ENCODE data around the gene HRC.

Gene HRC

GRCh38 chr19:49120868-49121267 is 34.3 kb downstream of the HRC start:
- TF ChIP-seq CTCF (IDR thresholded peaks at IDR 0.05): no peak

GRCh38 chr19:49120325-49120683 is 34.9 kb downstream of the HRC start:
- Histone ChIP-seq H3K9me3 (no peaks in the 10 kb centered on the region), H3K27me3 (peaks cover 71% of the 10 kb centered on the region), H3K27ac (no peak overlapping the region), H3K4me3 (ENCODE audit: low read depth in 1 of 2, low read length in 1 of 2) (peak overlapping the region in 1 of 2 experiments; percentile 77), H3K36me3 (no peaks in the 10 kb centered on the region), H3K4me1 (ENCODE audit: control insufficient read depth in 1 of 2, insufficient read depth in 1 of 2, low read depth in 1 of 2, low read length in 1 of 2) (peaks cover 22 to 33% of the 10 kb centered on the region in 2 experiments)
- no peak for TF ChIP-seq CTCF (IDR thresholded peaks at IDR 0.05)

More at GRCh38 chr19:49120868-49121267, 34.3 kb downstream of the HRC start:
- no peak overlapping the region for H3K4me3 ChIP-seq (ENCODE audit: low read depth in 1 of 2, low read length in 1 of 2)
- H3K27ac ChIP-seq: no peak overlapping the region
- peaks cover 22 to 33% of the 10 kb centered on the region in 2 experiments for H3K4me1 ChIP-seq (ENCODE audit: control insufficient read depth in 1 of 2, insufficient read depth in 1 of 2, low read depth in 1 of 2, low read length in 1 of 2)
- H3K27me3 ChIP-seq: peaks cover 75% of the 10 kb centered on the region
- H3K36me3 ChIP-seq: no peaks in the 10 kb centered on the region
- no peaks in the 10 kb centered on the region for H3K9me3 ChIP-seq

- no peak for TF ChIP-seq CTCF (IDR thresholded peaks at IDR 0.05)
These were observed 35.5 kb downstream of the HRC start, which contains the start of gene PPFIA3 for GRCh38 chr19:49119411-49120324. PPFIA3 (plus strand) TSS chr19:49119544; CDS start chr19:49127874, 8,330 bp downstream.

GRCh38 chr19:49118565-49119410 is 36.4 kb downstream of the HRC start, which contains the start of gene C19orf73:
C19orf73 (minus strand) TSS chr19:49119143; CDS start chr19:49119022, 121 bp downstream.
- Histone ChIP-seq H3K27ac (peak within 1 kb of the TSS; percentile 66), H3K27me3 (peaks cover 69% of the 10 kb centered on the region), H3K4me1 (ENCODE audit: control insufficient read depth in 1 of 2, insufficient read depth in 1 of 2, low read depth in 1 of 2, low read length in 1 of 2) (peaks cover 33 to 45% of the 10 kb centered on the region in 2 experiments), H3K36me3 (no peaks in the 10 kb centered on the region), H3K9me3 (no peaks in the 10 kb centered on the region), H3K4me3 (ENCODE audit: low read depth in 1 of 2, low read length in 1 of 2) (peak within 1 kb of the TSS; percentile 72 to 77)
- TF ChIP-seq CTCF (IDR thresholded peaks at IDR 0.05): peak; percentile 21

More at GRCh38 chr19:49119411-49120324, 35.5 kb downstream of the HRC start, which contains the start of gene PPFIA3:
- Histone ChIP-seq H3K4me3 (ENCODE audit: low read depth in 1 of 2, low read length in 1 of 2) (peak within 1 kb of the TSS; percentile 72 to 77), H3K27ac (peak within 1 kb of the TSS; percentile 66), H3K36me3 (no peaks in the 10 kb centered on the region), H3K27me3 (peaks cover 71% of the 10 kb centered on the region), H3K9me3 (no peaks in the 10 kb centered on the region), H3K4me1 (ENCODE audit: control insufficient read depth in 1 of 2, insufficient read depth in 1 of 2, low read depth in 1 of 2, low read length in 1 of 2) (peaks cover 27 to 38% of the 10 kb centered on the region in 2 experiments)

Measured in neutrophil (primary cell).